ENCODE measurements around the gene HTR3A.

GRCh38 chr11:113982306-113982705 is 7.4 kb downstream of the HTR3A start:
- TF ChIP-seq, protein P1, sequence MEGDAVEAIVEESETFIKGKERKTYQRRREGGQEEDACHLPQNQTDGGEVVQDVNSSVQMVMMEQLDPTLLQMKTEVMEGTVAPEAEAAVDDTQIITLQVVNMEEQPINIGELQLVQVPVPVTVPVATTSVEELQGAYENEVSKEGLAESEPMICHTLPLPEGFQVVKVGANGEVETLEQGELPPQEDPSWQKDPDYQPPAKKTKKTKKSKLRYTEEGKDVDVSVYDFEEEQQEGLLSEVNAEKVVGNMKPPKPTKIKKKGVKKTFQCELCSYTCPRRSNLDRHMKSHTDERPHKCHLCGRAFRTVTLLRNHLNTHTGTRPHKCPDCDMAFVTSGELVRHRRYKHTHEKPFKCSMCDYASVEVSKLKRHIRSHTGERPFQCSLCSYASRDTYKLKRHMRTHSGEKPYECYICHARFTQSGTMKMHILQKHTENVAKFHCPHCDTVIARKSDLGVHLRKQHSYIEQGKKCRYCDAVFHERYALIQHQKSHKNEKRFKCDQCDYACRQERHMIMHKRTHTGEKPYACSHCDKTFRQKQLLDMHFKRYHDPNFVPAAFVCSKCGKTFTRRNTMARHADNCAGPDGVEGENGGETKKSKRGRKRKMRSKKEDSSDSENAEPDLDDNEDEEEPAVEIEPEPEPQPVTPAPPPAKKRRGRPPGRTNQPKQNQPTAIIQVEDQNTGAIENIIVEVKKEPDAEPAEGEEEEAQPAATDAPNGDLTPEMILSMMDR (IDR thresholded peaks at IDR 0.05): no peak
- no peak for TF ChIP-seq POLR2A (IDR thresholded peaks at IDR 0.05)
- TF ChIP-seq POLR2AphosphoS5 (IDR thresholded peaks at IDR 0.05): no peak
